NCI-H774 (cell line): ENCODE measurements around the gene FAM24B.
"Not testable (repeated sequence)": the region's sequence is repeated elsewhere in the genome, so short reads cannot be mapped to it uniquely, and the experiment has no call there.

Experiments
- DNase-seq: peaks from one replicate; lab custom pipeline; 2025; lab: John Stamatoyannopoulos, UW

Gene FAM24B, protein sequence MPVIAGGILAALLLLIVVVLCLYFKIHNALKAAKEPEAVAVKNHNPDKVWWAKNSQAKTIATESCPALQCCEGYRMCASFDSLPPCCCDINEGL

DNA sequence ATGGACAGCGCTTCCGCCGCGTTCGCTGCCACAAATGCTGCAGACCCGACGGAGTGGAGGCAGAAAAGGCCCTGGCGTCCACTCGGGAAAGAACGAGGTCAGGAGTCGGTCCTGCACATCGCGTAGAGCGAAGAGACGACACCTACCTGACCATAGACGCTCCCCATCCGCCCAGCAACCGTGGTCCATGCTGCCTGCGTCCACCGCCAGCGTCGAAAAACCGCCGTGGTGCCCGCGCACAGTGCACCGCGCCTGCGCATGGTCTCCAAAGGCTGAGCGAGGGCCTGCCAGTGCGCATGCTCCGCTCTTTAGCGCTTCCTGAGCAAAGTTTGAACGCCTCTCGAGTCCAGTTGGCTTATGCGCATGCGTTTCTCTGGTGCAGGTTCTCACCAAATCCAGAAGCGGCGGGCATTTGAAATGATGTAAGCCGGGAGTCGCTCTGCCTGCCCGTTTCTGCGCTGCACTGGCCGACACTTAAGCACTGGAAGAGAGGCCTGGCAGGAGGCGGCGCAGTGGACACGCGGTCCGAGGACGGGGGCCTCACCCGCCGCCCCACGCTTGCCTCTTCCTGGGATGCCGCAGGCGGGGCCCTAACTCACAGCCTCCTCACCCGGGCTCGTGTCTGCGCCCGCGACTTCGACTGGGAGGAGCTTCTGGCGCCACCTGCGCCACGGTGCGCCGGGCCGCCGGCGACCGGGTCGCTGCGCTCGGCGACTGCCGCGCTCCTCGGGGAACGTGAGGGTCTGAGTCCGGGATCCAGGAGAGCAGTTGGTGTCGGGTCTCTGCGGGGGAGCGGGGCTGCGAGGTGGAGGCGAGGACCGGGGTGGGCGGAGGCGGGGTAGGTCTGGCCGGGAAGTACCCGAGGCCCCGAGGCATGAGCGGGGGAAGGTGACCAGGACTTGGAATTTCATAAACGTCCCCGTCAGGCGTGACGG is at the start of gene FAM24B:
TSS of gene FAM24B (minus strand) at position 243 of the 935 bp plus-strand sequence. CDS start 29,066 bp downstream, outside the sequence.
- DNase-seq: peak; percentile 85

DNA sequence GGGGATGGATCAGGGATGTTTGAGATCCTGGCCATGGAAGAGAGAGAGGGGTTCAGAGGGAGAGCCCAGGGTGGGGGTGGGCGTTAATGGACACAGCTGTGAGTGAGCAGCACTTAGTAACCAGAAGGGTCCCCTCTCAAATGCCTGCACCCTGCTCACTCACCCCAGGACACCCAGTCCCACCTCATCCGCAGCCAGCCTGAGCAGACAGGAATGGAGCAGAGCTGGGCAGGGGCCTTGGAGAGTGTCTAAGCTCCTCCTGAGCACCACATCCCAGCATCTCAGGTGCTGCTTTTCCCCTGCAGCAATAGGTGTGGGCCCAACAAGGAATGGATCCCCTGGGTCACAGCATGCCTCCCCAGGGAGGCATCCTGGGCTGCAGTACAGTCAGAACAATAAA is 36.3 kb upstream of the FAM24B start:
- DNase-seq: no peak

DNA sequence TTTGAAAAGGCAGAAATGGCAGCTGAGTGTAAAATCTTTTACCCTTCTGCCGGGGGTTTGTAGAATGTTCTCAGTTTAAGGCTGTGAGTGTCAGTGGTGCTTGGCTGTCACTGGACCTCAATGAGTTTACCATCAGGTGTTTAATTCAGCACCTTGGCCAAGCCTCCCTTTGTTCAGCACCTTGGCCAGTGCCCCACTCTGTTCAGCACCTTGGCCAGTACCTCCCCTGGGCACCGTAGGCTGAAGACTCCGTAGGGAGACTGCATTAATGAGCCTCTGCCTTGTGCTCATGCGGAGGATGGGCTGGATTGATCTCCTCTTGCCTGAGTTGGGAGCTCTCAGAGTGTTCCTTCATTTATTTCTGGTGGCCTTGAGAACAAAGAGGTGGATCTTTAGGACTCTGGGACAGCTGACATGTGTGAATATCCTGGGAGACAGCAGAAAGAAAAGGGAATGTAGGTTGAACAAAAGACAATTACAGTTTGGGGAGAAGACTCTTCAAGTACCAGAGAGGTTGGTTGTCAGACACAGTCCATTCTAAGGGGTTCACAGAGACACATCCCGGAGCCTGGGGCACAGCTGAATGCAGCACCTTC is 32.6 kb upstream of the FAM24B start:
- DNase-seq: no peak

DNA sequence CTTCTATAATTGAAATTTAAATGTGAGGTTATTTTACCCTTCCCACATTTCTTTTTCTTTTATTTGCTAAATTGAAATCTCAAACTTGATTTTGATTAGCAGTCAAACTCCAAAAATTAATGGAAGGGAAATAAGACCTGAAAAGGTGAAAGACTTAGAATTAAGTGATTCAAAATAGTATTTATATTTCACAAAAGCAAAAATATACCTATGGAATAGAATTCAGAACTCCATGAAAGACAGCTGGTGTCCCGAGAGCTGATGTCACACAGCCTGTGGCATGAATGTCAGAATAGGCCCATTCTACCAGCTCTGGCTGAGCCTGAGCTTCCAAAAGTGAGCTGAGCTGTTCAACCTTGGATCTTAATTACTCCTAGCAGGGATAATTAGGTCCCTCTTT is 30.9 kb upstream of the FAM24B start, which contains the start of gene FAM24A:
TSS of gene FAM24A (plus strand) at position 301 of the 400 bp plus-strand sequence. CDS start 1,025 bp downstream, outside the sequence.
- no peak for DNase-seq

DNA sequence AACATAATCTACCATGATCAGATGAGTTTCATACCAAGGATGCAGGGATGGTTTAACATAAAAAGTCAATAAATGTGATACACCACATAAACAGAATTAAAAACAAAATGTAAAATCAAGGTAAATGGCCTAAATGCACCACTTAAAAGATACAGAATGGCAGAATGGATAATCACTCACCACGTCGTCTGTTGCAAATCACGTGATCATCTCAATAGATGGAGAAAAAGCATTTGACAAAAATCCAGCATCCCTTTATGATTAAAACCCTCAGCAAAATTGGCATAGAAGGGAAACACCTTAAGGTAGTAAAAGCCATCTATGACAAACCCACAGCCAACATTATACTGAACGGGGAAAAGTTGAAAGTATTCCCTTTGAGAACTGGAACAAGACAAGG is 24.5 kb upstream of the FAM24B start:
- not testable (repeated sequence) for DNase-seq

DNA sequence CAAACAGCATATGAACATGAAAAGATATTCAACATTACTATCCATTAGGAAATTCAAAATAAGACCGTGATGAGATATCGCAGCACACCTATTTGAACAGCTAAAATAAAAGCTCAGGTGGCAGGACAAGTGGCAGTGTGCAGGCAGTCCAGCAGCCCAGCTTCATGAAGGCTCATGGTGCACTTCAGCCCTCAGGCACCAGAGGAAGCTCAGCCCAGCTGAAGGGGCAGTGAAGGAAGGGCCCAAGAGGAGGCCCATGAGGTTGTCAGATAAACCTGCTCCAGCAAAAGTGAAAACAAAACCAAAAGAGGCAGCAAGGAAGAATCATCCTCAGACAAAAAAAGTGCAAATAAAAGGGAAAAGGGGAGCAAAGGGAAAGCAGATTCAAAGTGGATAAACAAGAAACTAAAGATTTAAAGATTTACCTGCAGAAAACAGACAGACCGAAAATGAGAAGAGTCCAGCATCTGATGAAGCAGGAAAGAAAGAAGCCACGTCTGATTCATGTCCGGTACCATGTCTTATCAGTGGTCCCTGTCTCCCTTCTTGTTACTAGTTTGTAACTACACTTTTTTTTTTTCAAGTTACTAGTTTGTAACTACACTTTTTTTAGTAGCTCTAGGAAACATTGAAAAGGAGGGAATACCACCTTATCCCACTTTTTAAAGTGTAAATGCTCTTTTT is 15.0 kb upstream of the FAM24B start:
- DNase-seq: no peak

DNA sequence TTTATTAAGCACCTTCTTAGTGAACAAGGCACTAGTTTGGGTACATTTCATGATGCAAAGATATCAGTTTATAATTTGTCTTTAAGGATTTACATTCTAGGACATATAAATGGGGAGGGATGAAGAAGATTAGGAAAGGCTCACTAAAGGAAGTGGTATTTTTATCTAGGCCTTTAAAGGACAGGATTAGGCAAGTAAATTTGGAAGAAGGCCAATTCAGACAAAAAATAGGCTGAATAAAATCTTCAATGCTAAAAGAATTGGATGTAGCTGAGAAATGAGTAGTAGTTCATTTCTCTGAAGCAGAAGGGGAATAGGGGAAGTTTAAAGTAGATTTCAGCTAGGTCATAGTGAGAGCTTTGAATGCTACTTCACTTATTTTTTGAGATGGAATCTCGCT is 4.8 kb upstream of the FAM24B start:
- DNase-seq: no peak

DNA sequence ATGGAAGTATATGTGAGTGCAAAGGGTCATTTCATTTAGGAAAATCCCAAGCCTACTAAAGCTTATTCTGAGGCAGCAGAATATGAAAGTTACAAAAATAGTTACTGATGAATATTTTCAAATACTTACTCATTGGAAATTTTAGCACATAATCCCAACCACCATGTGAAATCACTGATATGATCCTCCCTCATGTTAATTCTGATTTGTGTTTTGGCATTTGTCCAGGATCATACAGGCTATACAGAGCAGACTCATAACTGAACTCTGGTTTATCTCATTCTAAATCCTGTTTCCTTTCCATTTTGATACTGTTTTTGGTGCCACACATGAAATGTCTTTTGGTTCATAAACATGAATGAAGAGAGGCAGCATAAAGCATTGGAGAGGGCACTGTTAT is 3.4 kb upstream of the FAM24B start:
- no peak for DNase-seq

DNA sequence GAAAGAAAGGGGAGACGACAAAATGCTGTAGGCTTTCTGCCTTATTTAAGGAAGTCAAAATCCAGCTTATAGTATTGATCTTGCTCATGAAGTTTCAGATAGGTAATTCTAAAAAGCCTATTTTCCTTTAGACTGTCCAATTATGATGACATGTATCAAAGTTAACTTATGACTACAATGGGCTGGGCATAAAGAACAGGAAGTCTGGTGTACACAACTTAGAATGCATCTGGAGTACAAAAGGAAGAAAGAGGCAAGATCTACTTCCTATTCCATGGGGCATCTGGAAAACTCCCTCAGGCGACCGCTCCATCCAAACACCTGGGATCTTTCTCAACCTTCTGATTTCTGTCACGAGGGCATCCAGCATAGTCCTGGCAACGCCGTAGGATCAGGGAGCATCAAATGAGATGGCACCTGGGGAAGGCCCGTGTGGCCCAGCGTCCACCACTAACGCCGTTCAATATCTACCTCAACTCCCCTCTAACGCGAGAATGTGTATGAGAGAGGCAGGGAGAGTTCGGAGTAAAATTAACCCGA is 512 bp downstream of the FAM24B start:
- DNase-seq: no peak

DNA sequence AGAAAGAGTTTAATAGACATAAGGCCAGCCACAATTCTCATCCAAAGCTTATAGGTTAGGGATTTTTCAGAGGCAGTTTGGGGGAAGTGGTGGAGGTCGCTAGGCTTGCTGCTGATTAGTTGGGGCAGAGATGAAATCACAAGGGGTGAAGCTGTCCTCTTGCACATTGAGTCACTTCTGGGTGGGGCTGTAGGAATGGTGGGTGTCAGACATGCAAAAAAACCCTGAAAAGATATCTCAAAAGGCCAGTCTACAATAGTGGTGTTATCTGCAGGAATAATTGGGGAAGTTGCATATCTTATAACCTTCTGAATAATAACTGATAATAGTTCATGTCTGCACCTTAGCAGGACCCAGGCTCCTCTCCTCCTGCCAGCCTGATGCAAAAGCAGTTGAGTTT is 2.1 kb downstream of the FAM24B start:
- no peak for DNase-seq

DNA sequence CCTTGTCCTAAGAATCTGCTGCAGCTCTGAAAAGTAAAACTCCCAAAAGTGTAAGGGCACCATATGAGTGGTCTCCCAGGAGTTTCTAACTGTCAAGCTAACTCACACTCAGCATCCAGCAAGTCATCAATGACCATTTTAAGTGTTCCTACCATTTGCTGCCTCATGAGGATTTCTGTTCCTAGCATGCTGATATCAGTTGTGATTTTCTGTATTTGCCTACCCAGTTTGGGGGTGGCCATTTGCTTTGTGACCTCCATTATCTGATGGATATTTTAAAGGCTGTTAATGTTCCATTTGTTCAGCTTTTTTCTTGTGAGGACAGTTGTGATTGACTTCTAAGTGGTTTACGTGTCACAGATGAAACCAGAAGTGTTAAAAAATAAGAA is 2.9 kb downstream of the FAM24B start:
- DNase-seq: no peak

DNA sequence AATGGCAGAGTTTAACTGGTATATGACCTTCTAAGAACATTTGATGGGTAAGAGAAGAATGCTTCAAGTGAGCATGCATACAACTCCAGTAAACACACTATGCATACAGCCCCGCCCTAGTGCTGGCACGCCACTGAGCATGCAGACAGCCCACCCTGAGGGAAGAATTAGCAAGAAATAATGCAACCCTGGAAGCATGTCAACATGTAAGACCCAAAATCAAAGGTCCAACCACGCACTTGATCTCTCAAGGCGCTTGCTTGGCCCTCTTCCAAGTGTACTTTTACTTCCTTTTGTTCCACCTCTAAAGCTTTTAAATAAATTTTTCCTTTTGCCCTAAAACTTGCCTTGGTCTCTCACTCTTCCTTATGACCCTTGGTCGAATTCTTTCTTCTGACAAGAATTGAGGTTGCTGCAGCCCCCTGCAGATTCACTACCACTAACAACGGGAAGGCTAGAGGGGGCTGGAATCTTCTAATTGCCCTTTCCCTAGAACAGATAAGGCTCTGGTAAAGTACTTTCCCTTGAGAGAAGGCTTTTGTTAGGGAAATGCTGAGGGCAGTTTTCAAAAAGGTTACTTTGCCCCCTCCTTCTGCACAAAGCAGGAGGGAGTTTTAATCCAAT is 3.4 kb downstream of the FAM24B start:
- no peak for DNase-seq

DNA sequence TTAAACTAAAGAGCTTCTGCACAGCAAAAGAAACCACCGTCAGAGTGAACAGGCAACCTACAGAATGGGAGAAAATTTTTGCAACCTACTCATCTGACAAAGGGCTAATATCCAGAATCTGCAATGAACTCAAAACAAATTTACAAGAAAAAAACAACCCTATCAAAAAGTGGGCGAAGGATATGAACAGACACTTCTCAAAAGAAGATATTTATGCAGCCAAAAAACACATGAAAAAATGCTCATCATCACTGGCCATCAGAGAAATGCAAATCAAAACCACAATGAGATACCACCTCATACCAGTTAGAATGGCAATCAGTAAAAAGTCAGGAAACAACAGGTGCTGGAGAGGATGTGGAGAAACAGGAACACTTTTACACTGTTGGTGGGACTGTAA is 7.4 kb downstream of the FAM24B start:
- not testable (repeated sequence) for DNase-seq

DNA sequence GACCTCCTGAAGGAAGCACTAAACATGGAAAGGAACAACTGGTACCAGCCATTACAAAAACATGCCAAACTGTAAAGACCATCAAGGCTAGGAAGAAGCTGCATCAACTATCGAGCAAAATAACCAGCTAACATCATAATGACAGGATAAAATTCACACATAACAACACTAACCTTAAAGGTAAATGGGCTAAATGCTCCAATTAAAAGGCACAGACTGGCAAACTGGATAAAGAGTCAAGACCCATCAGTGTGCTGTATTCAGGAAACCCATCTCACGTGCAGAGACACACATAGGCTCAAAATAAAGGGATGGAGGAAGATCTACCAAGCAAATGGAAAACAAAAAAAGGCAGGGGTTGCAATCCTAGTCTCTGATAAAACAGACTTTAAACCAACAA is 10.6 kb downstream of the FAM24B start:
- DNase-seq: not testable (repeated sequence)

DNA sequence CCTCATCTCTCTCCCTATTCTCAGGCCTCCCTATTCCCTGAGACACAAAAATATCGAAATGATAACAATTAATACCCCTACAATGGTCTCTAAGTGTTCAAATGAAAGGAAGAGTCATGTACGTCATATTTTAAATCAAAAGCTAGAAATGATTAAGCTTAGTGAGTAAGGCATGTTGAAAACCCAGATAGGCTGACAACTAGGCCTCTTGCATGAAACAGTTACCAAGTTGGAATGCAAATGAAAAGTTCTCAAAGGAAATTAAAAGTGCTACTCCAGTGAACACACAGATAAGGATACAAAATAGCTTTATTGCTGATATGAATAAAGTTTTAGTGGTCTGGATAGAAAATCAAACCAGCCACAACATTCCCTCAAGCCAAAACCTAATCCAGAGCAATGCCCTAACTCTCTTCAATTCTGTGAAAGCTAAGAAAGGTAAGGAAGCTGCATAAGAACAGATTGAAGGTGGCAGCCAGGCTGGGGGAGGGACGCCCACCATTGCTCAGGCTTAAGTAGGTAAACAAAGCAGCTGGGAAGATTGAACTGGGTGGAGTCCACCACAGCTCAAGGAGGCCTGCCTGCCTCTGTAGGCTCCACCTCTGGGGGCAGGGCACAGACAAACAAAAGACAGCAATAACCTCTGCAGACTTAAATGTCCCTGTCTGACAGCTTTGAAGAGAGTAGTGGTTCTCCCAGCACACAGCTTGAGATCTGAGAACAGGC is 12.5 kb downstream of the FAM24B start:
- DNase-seq: not testable (repeated sequence)

DNA sequence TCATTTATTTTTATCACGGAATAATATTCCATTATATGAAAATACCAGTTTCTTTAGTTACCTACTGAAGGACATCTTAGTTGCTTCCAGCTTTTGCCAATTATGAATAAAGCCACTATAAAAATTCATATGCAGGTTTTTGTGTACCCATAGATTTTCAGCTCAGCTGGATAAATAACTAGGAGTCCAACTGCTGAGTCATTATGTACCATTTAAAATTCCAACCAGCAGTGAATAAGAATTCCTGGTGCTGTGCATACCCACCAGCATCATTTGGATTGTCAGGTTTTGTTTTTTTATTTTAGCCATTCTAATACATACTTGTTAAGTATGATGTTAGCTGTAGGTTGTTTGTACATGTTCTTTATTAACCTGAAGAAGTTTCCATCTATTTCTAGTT is 14.5 kb downstream of the FAM24B start:
- DNase-seq: no peak

DNA sequence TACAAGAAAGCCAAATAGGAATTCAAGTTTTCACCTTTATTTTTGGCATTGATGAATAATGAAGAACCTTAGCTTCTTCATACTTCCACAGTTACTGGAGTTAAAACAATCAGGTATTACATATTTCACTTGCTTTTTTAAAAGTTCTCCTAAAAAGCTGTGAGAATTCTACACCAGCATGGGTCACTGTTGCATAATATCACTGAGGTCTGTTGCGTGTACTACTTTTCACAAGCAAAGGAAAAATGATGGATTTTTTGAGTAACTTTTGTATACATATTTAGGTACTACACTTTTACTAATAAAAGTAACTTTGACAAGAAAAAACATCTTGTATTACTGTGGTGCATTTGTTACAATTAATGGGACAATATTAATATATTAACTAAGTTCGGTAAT is 15.2 kb downstream of the FAM24B start:
- DNase-seq: no peak

DNA sequence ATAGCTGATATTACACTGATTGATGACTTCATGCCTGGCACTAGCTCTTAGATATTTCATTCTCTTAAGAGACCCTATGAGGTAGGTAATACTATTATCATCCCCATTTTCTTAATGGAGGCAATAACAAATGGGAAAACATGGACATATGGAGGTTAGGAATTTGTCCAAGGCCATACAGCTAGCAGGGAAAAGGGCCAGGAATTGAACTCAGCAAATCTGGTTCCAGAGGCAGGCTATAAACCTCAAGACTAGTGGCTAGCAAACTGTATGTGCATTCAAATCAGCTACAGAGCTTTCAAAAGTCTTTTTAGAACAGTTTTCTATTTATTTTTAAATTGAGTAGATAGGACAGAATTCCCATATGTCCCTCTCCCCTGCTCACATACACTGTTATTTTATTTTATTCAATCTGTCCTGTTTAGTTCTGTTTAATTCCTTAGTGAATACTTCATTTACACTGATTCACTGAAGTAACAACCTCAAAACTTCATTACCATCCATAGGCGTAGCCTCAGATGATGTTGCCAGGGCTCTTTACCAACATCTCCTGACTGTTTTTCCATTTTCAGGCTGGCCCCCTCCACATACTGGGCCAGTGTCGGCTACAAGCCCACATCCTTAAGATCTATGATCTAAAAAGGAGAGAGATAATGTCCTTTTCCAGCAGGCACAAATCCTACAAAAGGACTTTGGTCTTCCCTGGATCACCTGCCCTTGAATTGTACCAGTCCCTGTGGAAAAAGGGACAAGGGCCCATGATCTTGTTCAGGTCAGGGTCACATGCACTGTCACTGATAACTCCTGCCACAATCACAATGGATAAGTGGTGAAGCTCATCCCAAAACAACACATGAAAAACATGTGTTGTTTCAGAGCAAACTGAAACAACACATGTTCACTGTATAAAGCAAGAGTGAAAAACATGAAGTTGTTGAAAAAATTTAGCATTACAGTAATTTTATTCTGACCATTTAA is 15.9 kb downstream of the FAM24B start:
- DNase-seq: no peak

DNA sequence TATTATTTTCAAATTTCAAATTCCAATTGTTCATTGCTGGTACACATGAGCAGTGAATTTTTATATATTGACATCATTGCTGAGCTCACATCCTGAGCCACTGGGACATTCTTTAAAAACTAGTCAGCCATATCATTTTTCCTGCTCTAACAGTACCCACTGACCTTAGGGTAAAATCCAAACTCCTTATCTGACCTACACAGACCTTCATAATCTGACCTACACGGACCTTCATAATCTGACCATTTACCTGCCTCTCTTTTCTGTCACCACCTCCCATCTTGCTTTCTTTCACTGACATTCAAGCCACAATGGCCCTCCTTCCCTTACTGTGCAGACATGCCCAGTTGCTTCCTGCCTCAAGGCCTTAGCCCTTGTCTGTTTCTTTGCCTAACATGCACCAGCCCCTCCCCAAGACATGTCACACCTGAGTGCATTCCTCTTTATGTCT is 17.6 kb downstream of the FAM24B start:
- no peak for DNase-seq

DNA sequence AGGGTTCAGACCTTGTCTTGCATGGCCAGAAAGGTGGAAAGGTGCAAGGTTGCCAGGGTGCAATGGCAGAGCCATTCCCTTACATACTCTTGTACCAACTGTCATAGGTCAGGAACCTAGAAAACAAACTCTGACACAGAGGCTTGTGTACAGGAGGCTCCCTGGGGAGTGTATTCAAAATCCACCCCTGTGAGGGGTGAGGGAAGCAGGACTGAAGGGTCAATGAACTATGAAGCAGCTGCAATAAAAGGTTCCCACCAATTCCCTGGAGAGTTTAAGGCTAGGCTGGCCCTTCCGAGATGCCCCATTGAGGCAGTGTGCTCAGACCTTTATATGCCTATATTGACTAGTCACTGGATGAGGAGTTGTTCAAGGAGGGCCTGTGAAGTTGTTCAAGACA is 19.9 kb downstream of the FAM24B start:
- DNase-seq: no peak
